PC-9 (cell line): ENCODE data around the gene TMEM9B.

Experiments
- EZH2 ChIP-seq: fragments of 200-600 bp; sonication (generic); IDR thresholded peaks from 2 replicates; pipeline ENCODE4 v1.8.0; 2017; ENCODE audit warnings: antibody characterized with exemption, low read depth
- TF ChIP-seq, protein P1 (sequence below): fragments of 200-600 bp; sonication (generic); conservative IDR thresholded peaks from 2 replicates; pipeline ENCODE4 v1.6.1; 2017; ENCODE audit warnings: mixed run types, antibody characterized with exemption, mild to moderate bottlenecking, moderate library complexity

DNA sequence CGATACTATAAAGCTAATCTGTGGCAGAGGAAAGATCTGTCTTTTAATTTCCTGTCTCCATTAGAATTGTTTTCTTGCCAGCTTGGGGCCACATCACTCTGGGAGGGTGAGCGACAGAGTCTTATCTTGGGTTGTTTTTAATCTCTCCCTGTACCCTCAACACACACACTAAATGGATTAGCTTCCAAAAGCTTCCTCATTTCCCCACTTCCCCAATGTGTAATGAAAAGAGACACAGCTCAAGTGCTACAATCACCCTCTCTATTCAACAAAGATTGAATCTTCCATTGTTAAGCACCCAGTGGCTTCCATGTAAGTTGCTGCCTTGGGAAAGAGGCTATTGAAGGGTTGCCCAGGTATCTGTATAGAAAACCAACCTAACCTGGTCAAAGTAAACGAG lies 15.4 kb downstream of the TMEM9B start:
- no peak for TF ChIP-seq EZH2
- TF ChIP-seq, protein P1, sequence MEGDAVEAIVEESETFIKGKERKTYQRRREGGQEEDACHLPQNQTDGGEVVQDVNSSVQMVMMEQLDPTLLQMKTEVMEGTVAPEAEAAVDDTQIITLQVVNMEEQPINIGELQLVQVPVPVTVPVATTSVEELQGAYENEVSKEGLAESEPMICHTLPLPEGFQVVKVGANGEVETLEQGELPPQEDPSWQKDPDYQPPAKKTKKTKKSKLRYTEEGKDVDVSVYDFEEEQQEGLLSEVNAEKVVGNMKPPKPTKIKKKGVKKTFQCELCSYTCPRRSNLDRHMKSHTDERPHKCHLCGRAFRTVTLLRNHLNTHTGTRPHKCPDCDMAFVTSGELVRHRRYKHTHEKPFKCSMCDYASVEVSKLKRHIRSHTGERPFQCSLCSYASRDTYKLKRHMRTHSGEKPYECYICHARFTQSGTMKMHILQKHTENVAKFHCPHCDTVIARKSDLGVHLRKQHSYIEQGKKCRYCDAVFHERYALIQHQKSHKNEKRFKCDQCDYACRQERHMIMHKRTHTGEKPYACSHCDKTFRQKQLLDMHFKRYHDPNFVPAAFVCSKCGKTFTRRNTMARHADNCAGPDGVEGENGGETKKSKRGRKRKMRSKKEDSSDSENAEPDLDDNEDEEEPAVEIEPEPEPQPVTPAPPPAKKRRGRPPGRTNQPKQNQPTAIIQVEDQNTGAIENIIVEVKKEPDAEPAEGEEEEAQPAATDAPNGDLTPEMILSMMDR, result no peak
